ENCODE results near the gene CTDSPL.
A peak's percentile ranks its signal among the peaks of the same experiment; 100 is the strongest.

The CTDSPL gene

DNA sequence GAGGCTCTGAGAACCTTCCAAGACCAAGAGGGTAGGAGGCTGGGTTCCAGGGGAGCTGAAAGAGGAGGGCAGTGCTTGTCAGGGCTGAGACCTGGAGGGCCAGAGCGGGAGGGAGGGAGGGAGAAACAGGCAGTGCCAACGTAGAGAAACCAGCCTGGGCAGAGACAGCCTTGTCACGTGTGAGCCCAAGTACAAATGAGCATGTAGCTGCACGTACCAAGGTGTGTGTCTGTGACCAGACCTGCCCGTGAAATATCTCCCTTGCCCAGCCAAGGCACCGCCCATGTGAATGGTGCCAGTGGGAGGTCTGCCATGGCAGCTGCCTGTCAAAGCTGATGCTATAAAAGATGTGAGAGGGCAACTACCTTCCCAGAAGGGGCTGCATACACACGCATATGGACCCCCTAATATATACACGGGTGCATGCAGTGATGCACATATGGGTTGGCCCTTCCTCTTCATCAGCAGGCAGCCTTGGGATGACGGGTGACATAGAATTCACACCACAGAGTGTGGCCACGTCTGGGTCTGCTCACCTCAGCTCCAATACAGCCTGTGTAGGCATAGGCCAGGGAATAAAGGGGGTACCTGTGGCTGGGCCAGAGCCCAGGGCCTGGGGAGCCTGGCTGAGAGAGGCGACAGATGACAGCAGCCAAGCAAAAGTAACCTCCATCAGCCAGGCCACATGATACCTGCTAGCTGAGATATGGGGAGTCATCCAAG is 7.8 kb upstream of the CTDSPL start:
- DNase-seq = no peak

DNA sequence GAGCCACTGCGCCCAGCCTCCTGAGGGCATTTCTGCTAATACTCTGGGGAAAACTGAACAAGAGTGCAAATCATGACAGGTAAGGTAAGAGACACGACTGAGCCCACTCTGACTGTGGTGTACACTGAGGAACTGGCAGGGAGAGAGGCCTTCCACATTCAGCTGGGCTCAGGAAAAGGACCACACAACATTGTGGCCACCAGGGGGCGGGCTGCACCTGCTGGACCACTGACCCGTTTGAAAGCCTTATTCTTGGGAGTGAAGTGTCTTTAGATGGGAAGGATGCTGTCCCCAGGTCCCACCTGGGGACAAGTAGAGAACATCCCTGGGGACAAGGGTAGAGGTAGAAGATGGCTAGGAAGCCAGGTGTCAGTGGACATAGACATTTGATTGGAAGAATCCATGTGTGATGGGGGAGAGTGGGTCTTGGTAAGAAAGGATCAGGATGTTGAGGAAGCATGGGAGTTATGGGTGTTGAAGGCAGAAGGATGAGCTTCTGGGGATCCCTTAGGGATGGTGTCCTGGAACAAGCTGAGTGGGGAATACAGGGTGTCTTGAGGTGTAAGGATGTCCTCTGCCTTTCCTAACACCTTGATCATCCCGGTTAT is 6.2 kb upstream of the CTDSPL start:
- DNase-seq = peak; percentile 66

DNA sequence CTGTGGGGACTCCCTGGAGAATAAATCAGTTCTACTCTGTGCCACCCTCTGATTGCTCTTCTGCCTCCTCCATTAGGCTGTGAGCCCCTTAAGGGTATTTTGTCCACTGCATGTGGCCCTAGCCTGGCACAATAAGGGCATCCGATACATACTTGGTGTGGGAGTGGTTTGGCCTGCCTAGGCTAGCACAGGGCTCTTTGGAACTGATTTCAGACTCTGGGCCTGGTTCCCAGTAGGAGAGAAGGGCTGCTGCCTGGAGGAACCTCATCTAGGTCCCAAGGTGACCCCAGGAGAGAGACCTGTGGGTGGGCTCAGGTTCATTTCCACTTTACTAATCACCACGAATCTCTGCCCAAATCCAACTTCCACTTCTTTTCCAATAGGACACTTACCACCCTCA is 5.3 kb upstream of the CTDSPL start:
- no peak for DNase-seq

DNA sequence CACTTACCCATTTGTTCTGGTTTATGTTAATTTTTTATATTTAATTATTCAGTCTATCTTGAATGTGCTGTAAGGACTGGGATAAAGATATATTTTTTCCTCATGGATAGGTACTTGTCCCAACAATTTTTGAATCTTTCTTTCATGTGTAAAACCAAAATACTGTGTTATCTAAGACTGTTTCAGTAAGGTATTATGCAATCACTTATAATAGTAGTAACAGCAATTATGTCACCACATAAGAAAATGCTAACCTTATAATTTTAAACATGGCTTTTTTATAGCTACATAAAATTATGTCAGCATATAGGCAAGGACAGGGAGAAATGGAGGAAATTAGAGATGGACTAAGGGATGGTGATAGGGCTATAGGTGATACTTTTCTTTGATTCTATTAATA is 2.9 kb upstream of the CTDSPL start:
- no peak for DNase-seq

DNA sequence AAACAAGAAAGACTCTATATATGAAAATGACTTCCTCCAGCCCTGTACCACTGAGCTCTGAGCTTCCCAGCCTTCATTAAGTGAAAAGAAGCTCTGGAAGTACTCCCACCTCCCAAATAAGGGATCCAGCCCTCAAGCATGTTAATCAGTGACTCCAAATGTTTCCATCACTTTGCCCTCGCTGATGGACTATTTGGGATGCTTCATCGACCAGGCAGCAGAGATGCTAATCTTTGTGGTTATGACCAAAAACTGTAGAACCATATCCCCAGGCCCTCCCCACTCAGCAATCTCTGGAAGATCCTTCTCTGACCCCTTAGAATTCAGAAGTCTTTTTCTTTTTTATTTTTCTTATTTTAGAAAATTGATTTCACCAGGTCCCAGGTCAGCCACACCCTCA is 2.3 kb upstream of the CTDSPL start:
- DNase-seq = no peak

DNA sequence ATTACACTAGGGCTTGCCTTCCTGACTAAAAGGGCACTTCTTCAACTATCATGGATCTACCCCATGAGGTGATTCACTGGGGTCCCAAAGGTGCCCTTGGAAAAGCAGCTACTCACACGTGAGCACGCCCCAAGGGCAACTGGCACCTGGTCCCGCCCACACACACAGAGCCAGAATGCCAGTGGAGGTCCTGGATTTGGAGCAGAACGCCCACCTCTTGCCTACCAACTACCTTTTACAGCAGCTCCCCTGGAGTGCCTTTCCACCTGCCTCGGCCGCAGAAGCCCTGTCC is 1.8 kb upstream of the CTDSPL start:
- no peak for DNase-seq

DNA sequence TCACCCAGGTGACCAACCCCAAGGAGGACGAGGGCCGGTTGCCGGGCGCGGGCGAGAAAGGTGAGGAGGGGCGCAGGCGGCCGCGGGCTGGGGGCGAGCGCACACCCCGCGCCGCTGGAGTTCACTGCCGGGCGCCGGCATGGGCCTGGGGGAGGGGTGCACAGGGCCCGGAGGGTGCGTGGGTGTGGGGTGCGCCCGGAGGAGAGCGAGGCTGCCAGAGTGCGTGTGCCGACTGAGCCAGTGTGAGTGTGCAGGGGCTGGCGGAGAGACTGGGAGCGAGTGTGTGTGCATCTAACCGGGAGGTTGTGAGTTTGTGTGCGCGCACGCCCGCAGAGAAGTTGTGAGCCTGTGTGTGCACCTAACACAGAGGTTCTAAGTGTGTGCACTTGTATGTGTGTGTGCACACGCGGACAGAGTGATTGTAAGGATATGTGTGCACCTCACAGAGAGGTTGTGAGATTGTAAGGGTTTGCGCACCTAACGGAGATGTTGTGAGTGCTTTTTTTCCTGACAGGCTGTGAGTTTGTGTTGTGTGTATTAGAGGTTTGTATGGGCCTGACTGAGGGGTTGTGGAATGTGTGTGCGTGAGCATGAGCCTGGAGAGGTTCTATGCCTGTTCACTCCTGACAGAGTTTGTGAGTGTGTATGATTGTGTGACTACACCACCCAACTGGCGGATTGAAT is 681 bp downstream of the CTDSPL start:
- DNase-seq = no peak

DNA sequence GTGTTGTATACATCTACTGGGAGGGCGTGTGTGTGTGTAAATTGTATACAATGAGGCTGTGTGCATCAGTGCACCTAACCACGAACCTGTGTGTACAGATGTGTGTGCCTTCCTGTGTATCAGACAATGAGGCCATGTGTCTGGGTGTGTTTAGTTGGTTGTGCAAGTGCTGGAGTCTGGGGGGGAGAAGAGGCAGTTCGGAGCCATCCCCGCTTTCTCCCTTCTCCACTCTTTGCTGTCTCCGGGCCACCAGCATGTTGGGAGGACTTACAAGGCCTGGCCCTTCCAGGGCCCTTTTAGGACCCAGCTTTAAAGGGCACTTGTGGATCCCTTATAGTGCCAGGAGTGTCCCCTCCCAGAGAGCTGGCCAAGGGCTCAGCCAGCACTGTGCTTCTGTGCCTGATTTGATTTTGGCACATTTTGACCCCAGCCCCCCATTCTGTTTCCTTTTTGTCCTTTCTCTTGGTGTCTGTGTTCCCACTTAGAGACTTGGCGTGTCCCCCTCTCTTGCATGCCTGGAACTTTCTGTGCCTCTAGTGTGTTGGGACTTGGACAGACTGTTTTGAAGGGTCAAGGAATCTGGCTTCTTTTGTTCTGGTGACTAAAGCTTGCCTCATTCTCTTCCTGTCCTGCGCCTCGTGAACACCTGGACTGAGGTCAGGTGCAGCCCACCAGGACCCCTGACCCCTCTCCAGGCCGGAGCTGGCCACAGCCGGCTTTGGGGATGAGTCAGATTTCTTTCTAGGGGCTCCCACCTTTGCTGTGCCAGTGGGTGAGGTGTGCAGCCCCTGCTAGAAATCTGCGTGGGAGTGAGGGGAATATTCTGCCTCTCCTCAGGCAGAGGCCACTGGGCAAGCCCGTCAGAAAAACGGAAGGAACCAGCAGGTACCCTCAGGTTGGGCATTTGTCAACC is 1.5 kb downstream of the CTDSPL start:
- DNase-seq = no peak

DNA sequence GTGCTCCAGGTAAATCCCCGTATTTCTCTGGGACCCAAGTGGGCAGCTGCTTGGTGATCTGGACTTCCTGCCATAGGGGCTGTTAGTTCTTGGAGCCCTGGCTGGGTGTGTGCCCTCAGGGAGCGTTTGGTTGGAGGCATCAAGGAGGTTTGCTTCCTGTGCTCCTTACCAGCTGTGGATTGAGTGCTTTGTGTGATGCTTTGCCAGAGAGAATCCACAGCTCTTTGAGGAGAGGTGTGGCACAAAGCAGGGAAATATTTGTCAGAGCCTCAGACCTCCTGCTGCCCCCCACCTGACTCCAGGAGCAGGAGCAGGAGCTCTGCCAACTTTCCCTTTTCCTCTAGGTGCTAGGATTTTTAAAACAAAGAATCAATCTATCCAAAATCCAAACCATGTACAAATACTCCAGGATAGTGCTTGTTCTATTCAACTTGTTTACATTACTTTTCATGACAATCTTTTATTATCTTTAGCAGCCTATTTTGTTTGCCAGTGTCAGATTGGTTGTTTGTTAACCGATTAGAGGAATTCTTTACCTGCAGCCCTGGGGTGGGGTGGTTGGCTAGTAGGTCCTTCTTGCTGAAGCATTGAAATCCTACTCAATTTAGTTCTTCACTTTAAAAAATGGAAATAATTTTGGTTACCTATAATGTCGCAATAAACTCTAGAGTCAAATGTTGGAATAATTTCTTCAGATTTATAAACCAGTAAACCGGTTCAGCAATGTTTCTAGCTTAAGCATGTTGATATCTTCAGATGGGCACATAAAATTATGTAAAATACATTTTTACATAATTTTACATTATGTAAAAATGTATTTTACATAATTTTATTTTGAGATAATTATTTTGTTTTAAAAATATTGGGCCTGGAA is 2.5 kb downstream of the CTDSPL start:
- DNase-seq = no peak

DNA sequence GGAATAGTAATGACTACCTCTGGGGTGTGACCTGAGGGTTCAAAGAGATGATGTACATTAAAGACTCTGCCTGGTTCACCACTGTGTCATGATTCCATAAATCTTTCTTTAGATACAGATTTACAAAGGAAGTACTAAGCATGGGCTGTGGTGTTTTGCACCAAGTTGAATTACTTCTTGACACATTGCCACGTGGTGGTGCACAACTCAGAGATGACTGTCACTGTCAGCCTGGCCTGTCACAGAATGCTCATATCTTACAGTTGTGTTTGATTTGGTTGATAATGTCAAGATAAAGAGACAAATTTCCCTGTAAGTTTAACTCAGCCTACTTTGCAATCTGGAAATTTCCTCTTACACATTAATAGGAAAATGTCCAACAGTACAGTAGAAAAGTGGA is 3.2 kb downstream of the CTDSPL start:
- no peak for DNase-seq

DNA sequence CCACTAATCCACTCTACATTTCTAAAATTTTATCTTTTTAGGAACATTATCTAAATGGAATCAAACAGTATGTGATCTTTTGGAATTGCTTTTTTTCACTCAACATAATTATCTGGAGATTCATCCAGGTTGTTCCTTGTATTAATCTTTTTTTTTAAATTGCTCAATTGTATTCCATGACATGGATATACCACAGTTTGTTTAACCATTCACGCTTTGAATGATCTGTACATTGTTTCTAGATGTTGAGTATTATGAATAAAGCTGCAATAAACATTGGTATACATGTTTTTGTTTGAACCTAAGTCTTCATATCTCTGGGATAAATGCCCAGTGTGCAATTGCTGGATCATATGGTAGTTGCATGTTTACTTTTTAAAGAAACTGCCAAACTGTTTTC is 5.5 kb downstream of the CTDSPL start:
- DNase-seq = no peak

DNA sequence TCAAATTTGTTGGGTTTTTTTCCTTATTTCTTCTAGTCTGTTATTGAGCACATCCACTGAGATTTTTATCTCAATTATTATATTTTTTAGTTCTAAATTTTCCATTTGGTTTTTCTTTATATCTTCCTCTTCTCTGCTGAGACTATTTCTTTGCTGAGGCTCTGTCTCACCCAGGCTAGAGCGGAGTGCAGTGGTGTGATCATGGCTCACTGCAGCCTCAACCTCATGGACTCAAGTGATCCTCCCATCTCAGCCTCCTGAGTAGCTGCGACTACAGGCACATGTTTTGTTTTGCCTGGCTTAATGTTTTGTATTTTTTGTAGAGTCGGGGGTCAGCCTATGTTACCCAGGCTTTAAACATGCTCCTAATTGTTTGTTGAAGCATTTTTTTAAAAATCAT is 10.2 kb downstream of the CTDSPL start:
- DNase-seq = no peak

DNA sequence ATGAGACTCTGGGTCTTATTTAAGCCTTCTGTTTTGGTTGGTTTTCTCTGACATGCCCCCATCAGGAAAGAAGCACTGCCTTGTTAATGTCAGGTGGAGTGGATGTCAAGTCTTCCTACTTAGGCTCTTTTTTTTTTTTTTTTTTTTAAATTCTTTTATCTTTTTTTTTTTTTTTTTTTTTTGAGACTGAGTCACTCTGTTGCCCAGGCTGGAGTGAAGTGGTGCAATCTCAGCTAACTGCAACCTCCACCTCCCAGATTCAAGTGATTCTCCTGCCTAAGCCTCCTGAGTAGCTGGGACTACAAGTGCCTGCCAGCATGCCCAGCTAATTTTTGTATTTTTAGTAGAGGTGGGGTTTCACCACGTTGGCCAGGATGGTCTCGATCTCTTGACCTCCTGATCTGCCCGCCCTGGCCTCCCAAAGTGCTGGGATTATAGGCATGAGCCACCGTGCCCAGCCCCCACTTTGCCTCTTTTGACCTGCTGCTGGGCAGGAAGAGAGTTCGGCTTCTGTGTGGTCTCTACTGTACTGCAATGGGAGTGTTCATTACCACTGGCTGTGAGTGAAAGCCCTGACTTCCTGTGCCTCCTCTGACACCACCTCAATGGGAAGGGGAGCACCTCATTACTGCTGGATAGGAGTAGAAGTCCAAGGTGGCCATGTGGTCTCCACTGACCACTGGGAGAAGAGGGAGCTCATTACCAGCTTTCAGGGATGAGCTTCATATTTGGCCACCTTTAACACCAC is 10.9 kb downstream of the CTDSPL start:
- DNase-seq = no peak

DNA sequence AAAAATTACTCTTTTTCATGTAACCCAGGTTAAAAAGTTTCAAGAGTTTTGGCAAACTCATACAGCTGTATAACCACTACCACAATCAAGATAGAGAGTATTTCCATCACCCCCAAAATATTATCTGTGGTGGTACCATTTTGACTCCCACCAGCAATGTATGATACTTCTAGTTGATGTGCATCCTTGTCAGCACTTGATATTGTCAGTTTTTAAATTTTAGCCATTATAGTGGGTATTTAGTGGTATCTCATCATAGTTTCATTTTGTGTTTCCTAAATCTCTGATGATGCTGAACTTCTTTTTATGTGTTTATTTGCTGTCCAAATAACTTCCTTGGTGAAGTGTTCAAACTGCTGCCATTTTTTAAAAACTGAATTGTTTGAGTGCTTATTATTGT is 14.6 kb downstream of the CTDSPL start:
- no peak for DNase-seq

DNA sequence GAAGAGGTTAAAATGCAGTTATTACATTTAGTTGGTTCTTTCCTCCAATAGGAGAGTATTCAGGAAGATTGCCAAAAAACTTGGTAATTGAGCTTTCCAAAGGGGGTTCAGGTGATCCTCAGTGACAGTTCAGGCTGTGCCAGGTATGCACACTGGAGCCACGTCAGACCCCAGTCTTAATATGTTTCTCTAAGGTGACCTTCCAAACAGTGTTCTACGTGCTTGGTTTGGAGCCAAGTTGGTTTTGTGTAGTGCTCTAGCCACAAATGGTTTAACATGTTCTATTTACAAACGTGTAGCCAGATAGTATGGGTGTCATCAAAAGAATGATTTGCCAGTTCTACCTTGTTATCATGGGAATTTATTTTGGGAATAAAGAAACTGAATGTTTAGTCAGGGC is 21.0 kb downstream of the CTDSPL start:
- no peak for DNase-seq

DNA sequence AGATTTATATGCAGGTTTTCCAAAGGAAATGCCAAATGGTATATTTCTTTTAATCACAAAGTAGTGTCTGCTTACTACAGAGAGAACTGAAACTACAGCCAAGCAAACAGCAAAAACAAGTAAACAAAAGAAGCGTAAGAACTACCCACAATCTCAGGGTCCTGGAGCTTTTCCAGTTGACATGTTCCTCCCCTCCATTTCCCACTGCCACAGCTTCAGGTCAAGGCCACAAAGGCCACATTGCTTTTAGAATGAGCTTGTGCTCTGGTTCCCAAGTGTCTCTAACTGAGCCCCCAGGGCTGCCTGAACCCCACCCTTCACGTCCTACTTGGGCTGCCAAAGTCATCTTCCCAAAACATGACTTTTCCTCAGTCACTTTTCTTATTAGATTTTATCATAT is 24.1 kb downstream of the CTDSPL start:
- DNase-seq = no peak

DNA sequence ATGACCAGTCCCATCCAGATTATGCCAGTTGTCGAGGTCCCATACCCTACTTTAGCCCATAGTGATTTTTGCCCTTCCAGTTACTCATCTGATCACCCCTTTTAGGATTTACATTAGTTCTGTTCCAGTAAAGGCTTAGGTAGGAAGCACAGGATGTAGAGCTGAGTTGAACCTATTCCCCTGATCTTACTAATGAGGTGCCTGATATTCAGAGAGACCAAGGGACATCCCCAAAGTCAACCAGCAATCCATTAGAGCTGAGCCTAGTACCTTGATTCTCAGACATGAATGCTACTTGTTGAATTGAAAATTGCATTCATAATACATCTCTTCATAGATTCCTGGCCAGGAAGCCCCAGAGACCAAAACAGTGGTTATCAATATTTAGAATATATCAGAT is 24.7 kb downstream of the CTDSPL start:
- DNase-seq = no peak

DNA sequence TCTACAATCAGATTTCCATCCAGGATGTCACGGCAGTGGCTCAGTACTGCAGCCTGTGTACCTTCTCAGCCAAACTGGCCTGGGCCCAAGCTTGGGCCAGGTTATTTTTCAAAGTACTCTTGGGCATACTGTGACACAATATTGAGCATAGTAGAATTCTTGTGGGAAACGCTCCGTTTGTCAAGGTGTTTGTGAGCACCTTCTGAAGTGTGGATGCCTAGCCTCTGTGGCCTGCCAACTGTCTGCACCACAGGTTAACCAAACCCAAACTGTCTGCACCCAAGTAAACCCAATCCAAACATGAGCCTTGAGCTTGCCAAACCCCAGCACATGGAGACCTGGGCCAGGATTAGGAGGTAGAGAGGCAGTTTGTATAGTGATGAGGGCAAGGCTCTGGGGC is 25.4 kb downstream of the CTDSPL start:
- DNase-seq = no peak

DNA sequence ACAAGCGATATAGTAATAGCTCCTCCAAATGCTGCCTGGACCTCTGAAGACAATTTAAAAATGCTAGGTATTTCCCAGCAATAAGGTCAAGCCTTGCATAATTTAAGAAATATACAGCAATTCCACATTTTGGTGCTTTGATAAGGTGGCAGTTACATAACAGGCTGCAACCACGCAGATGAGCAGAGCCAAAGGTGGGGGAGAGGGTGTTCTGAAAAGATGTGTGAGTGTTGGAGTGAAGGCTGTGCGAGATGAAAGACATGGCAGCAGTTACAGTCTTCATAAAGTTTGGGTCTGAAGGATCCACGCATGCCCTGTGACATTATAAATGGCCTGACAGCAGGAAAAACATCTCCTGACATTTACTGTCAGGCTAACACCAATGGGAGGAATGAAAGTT is 26.1 kb downstream of the CTDSPL start:
- DNase-seq = no peak

DNA sequence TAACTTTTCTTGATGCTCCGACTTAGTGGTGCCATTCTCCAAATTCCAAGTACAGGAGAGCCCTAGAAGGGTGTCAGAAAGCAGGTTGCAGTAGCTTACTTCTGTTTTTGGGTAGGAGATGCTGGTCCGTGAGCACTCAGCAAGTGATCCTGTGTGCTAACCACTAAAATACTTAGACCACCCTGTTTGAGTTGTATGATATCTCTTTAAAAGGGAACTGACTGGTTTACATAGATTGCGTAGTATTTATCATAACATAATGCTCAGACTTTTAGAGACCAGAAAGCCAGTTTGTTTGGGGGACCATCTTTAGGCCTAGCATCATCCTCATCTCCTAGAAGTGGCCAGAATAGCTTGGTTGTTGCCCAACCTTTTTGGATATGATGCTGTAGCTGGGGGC is 26.7 kb downstream of the CTDSPL start:
- DNase-seq = no peak

DNA sequence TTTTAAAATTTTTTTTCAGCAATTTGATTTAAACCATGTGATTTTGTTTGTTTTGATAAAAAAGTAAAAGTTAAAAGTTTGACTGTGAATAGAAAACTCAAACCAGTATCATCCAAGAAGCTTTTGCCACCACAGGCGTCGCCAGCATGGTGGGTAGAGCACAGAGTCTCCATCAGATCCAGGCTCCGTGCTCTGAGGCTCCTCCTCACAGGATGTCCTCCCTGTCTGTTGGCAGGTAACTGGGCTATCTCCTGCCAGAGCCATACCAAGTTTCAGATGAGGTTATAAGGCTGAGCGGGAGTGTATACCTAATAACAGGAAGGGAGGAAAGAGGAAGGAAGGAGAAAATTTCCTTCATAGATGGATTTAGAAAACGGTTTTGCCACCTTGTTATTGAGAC is 28.8 kb downstream of the CTDSPL start:
- no peak for DNase-seq

DNA sequence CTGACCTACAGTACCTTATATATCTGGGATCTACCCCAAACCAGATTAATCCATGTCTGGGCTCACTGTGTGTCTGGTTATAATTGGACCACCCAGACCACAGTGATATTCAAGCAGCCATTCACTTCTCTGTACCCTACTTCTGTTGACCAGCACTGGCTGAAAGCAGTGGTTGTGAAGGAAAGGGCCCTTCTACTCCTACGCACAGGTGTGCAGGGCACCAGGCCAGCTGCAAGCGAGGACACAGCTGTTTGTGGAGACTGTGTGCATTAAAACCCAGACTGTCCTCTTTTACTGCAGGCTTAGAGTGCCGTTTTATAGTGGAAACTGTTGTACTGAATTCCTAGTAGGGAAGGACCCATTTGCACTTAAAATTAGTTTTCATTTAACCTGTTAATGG is 29.5 kb downstream of the CTDSPL start:
- DNase-seq = no peak

Measured in CD4-positive, alpha-beta T cell treated with Interleukin-15 for 1 hour (primary cell).